Measurements from ENCODE around the gene PIP5K1C. TPM values are rescaled to one million over a fixed set of nuclear protein-coding genes. Genes with fewer than 3 reads are reported as not detected.

Gene PIP5K1C
- total RNA-seq, 1 experiment from 2014 or later = 13.7 TPM

- DNase-seq = no peak
- Histone ChIP-seq H3K4me3 (ENCODE audit: insufficient read depth, low read depth, low read length) (no peak overlapping the region), H3K36me3 (replicated peaks; ENCODE audit: control insufficient read depth, insufficient read depth, low read length) (no peaks in the 10 kb centered on the region; the same call in 1 of the 2 replicates), H3K27me3 (ENCODE audit: control insufficient read depth, insufficient read depth, low read length) (no peaks in the 10 kb centered on the region)
Measured at GRCh38 chr19:3646336-3647092, 53.8 kb downstream of the PIP5K1C start.

- Histone ChIP-seq H3K4me3 (ENCODE audit: insufficient read depth, low read depth, low read length) (no peak overlapping the region), H3K27me3 (ENCODE audit: control insufficient read depth, insufficient read depth, low read length) (no peaks in the 10 kb centered on the region), H3K36me3 (replicated peaks; ENCODE audit: control insufficient read depth, insufficient read depth, low read length) (no peaks in the 10 kb centered on the region; the same call in 1 of the 2 replicates)
- DNase-seq = no peak
Measured at GRCh38 chr19:3645726-3646125, 54.5 kb downstream of the PIP5K1C start.

- DNase-seq = no peak
- H3K27me3 ChIP-seq (ENCODE audit: control insufficient read depth, insufficient read depth, low read length) = no peaks in the 10 kb centered on the region
- H3K36me3 ChIP-seq (replicated peaks; ENCODE audit: control insufficient read depth, insufficient read depth, low read length) = no peaks in the 10 kb centered on the region; the same call in 1 of the 2 replicates
- no peak overlapping the region for H3K4me3 ChIP-seq (ENCODE audit: insufficient read depth, low read depth, low read length)
Measured at GRCh38 chr19:3645067-3645396, 55.2 kb downstream of the PIP5K1C start.

- Histone ChIP-seq H3K36me3 (replicated peaks; ENCODE audit: control insufficient read depth, insufficient read depth, low read length) (no peaks in the 10 kb centered on the region; the same call in 1 of the 2 replicates), H3K4me3 (ENCODE audit: insufficient read depth, low read depth, low read length) (no peak overlapping the region), H3K27me3 (ENCODE audit: control insufficient read depth, insufficient read depth, low read length) (no peaks in the 10 kb centered on the region)
- DNase-seq = no peak
Measured at GRCh38 chr19:3644351-3645066, 55.8 kb downstream of the PIP5K1C start.

GRCh38 chr19:3643674-3644313 is 56.5 kb downstream of the PIP5K1C start:
- Histone ChIP-seq H3K27me3 (ENCODE audit: control insufficient read depth, insufficient read depth, low read length) (no peaks in the 10 kb centered on the region), H3K36me3 (replicated peaks; ENCODE audit: control insufficient read depth, insufficient read depth, low read length) (peaks cover 2% of the 10 kb centered on the region), H3K4me3 (ENCODE audit: insufficient read depth, low read depth, low read length) (no peak overlapping the region)
- DNase-seq = no peak

- Histone ChIP-seq H3K36me3 (replicated peaks; ENCODE audit: control insufficient read depth, insufficient read depth, low read length) (peaks cover 4% of the 10 kb centered on the region), H3K27me3 (ENCODE audit: control insufficient read depth, insufficient read depth, low read length) (no peaks in the 10 kb centered on the region), H3K4me3 (ENCODE audit: insufficient read depth, low read depth, low read length) (peak overlapping the region; percentile 35; the same call in 1 of the 2 replicates)
- peak; percentile 91 for DNase-seq
Measured at GRCh38 chr19:3642987-3643673, 57.1 kb downstream of the PIP5K1C start.

- Histone ChIP-seq H3K27me3 (ENCODE audit: control insufficient read depth, insufficient read depth, low read length) (no peaks in the 10 kb centered on the region), H3K36me3 (replicated peaks; ENCODE audit: control insufficient read depth, insufficient read depth, low read length) (peaks cover 4% of the 10 kb centered on the region), H3K4me3 (ENCODE audit: insufficient read depth, low read depth, low read length) (no peak overlapping the region)
- DNase-seq = no peak
Measured at GRCh38 chr19:3642296-3642695, 58.0 kb downstream of the PIP5K1C start.

GRCh38 chr19:3641515-3642269 is 58.6 kb downstream of the PIP5K1C start:
- no peak overlapping the region for H3K4me3 ChIP-seq (ENCODE audit: insufficient read depth, low read depth, low read length)
- H3K36me3 ChIP-seq (replicated peaks; ENCODE audit: control insufficient read depth, insufficient read depth, low read length) = peaks cover 4% of the 10 kb centered on the region
- no peak for DNase-seq
- H3K27me3 ChIP-seq (ENCODE audit: control insufficient read depth, insufficient read depth, low read length) = no peaks in the 10 kb centered on the region

- H3K36me3 ChIP-seq (replicated peaks; ENCODE audit: control insufficient read depth, insufficient read depth, low read length) = peaks cover 4% of the 10 kb centered on the region
- no peak overlapping the region for H3K4me3 ChIP-seq (ENCODE audit: insufficient read depth, low read depth, low read length)
- no peaks in the 10 kb centered on the region for H3K27me3 ChIP-seq (ENCODE audit: control insufficient read depth, insufficient read depth, low read length)
Measured at GRCh38 chr19:3639479-3639878, 60.8 kb downstream of the PIP5K1C start.

GRCh38 chr19:3638208-3639193 is 61.8 kb downstream of the PIP5K1C start:
- no peak for DNase-seq
- no peak overlapping the region for H3K4me3 ChIP-seq (ENCODE audit: insufficient read depth, low read depth, low read length)
- peaks cover 4% of the 10 kb centered on the region for H3K36me3 ChIP-seq (replicated peaks; ENCODE audit: control insufficient read depth, insufficient read depth, low read length)
- no peaks in the 10 kb centered on the region for H3K27me3 ChIP-seq (ENCODE audit: control insufficient read depth, insufficient read depth, low read length)

More at GRCh38 chr19:3639479-3639878, 60.8 kb downstream of the PIP5K1C start:
- DNase-seq = no peak

GRCh38 chr19:3637621-3638020 is 62.6 kb downstream of the PIP5K1C start:
- Histone ChIP-seq H3K4me3 (ENCODE audit: insufficient read depth, low read depth, low read length) (no peak overlapping the region), H3K36me3 (replicated peaks; ENCODE audit: control insufficient read depth, insufficient read depth, low read length) (peaks cover 4% of the 10 kb centered on the region), H3K27me3 (ENCODE audit: control insufficient read depth, insufficient read depth, low read length) (no peaks in the 10 kb centered on the region)
- no peak for DNase-seq

GRCh38 chr19:3636962-3637361 is 63.3 kb downstream of the PIP5K1C start:
- Histone ChIP-seq H3K36me3 (replicated peaks; ENCODE audit: control insufficient read depth, insufficient read depth, low read length) (peaks cover 4% of the 10 kb centered on the region), H3K27me3 (ENCODE audit: control insufficient read depth, insufficient read depth, low read length) (no peaks in the 10 kb centered on the region), H3K4me3 (ENCODE audit: insufficient read depth, low read depth, low read length) (no peak overlapping the region)
- DNase-seq = no peak

- no peak for DNase-seq
- Histone ChIP-seq H3K27me3 (ENCODE audit: control insufficient read depth, insufficient read depth, low read length) (no peaks in the 10 kb centered on the region), H3K4me3 (ENCODE audit: insufficient read depth, low read depth, low read length) (no peak overlapping the region), H3K36me3 (replicated peaks; ENCODE audit: control insufficient read depth, insufficient read depth, low read length) (peaks cover 6% of the 10 kb centered on the region)
Measured at GRCh38 chr19:3636506-3636905, 63.8 kb downstream of the PIP5K1C start.

Measured in H7 (cell line).